ENCODE measurements around the gene FGD6.
A peak's percentile ranks its signal among the peaks of the same experiment; 100 is the strongest.
"Not testable (repeated sequence)": the region's sequence is repeated elsewhere in the genome, so short reads cannot be mapped to it uniquely, and the experiment has no call there.

Gene FGD6

DNA sequence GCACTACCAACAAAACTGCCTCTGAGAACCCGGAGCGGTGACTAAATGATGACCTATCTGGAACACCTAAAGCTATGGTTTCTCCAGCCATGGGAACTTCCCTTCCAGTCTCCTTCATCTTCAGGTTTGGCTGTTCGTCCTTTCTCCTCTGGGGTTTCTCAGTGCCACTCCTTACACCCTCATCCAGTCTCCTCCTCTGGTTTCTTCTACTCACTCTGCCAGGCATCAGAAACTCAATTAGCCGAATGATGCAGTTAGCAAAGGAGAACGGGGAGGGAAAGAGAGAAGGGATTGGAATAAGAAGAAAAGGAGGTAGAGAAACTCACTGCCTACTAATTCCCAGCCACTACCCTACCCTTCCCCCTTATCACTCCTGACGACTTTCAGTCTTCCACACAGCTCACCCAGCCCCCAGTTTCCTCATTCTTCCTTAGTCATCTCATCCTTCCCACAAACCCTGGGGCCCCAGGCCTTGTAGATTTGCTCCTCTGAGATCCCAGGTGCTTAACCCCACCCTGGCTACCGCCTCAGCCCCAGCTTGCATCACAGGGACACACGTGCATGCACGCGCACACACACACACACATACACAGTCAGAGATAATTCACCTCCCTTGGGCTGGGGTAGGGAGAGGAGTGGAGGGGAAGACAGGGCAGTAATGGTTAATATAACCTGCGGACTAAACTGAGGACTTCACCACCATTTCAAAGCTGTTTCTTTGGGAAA lies 13.0 kb downstream of the FGD6 start:
- no peak for DNase-seq

DNA sequence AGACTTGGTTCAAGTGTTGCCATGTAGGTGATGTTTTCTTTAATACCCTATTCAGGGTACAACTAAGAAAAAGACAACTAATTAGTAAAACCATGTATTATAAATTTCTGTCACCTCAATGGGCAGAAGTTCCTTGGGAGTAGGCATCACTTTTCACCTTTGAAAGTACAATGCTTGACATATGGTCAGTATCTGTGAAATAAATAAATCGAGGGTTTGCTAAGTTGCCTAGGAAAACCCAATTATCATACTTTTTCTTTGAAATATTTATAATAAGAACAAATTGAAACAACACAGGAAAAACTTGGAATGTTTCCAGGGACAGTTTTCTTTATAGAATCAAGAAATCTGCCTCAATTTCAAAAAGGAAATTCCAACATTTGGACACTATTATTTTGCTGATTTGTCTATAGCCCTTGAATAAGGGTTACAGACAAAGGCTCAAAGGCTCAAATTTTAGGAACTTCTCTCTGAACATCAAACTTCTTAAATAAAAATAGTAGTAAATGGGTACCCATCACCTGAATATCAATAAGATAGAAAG lies 13.7 kb downstream of the FGD6 start:
- DNase-seq = no peak

DNA sequence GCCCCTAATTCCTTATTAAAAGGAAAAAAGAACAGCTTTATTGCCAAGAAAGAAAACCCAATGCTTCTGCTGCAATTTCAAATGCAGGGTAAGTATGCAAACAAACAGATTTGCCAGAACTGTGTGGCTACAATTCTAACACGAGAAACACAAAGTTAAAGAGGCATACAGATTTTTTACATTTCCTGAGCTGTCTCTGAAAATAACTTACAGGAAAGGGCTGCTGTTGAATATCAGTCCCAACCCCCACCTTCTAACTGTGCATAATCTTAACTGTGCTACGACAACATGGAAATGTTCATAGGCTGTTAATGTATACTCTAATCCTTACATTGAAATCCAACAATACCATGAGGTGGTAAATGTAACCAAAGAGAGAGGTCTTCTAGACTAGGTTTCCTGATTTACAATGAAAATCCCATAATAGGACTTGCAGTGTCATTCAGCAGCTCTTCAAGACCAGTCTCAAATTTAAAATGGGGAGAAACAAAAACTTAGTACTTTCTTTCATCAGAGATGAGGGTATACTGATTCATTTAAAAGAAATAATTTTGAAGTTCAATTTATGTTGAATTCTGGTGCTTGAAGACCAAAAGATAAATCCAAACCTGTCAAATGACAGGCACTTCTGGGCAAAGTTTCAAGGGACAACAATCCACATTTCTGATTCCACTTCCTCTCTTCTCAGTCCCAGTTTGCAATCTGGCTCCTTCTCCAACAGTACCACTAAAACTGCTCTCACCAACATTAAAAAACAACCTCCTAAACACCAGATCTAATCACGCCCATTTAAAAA lies 14.4 kb downstream of the FGD6 start:
- DNase-seq = peak; percentile 29

DNA sequence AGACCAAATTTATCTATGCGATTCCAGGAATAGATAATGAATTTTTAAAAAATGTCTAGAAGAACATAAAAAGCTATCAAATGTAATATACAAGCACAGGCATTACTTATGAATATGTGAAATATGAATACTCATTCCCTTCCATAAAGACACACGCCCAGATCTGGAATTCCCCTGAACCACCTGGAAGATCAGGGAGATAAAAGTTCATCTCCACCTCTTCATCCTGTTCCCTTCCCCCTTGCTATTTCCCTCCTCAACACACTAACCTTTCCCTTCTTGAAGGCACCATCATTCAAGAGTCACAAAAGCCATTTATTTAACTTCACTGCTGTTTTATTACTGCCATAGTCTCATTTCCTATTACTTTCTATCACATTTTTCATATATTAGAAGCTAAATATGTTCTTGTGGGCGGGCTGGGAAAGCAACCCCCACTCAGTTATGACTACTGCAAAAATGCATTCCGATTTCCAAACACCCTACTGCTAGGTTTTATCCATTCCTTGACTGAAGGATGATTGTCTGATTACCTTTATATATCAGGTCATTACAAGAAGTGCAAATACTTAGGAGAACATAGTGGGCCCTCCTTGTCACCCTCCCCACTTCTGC lies 16.1 kb downstream of the FGD6 start:
- no peak for DNase-seq

DNA sequence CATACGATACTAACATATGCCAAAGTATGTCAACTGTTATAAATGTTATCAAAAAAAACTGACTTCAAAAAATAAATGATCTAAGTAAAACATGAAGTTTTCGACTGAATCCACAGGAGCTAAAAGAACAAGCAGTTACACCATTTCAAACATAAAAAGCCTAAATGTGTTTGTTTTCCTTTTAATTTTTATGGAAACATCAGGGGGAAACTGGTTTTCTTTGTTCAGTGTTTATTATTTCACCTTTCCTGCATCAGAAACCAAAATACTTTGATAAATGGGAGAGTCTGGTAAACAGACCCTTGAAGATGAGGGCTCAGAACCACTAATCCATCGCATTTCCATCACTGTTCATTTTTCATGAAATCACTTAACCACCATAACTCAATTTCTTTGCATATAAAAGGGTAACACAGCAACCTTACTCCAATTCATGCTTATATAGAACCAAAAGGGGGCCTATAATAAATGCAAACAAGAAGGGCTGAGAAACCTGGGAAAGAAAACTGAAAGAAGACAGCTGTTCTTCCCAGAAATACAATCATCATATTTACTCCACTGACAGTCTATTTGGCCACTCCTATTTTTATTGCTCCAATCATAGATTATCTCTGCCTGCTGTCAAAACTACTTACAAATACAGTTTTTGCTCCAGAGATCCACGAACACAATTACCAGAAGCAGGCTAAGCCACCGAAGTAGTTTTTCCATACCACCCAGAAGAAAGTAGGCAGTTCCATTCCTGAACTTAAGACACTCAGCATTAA lies 17.0 kb downstream of the FGD6 start:
- DNase-seq = no peak

DNA sequence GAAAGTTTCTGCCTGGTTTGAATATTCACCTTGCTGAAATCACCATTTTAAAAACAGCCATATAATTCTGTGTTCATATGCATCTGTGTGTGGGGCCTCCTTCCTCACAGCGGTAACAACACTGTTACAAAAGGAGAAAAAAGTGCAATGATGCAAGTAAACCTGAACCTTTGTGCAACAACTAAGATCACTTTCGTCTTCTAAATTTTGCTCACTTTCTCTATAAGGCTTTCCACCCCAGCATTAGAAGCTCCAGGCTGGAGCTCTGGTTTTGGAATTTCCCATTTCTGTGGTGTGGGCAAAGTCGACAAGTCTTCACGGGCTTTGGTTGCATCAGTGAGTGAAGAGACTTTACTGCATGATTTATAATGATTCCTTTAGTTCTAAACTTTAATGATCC lies 18.4 kb downstream of the FGD6 start:
- no peak for DNase-seq

DNA sequence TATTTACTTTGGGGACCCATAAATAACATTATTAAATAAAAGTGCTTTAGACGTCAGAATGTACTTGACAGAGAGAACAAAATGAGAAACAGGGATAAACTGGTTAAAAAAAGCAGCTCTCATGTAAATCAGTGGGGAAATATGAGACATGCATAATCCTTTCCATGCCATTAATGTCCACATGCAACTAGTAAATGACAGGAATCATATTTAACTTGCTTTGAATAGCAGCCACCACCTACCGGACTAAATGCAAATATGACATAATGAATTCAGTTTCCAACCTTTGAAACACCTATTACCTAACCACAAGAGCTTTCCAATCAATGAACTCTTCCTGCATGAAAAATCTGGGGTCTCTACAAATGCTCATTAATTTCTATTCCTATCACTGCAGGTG lies 19.6 kb downstream of the FGD6 start:
- DNase-seq = no peak

DNA sequence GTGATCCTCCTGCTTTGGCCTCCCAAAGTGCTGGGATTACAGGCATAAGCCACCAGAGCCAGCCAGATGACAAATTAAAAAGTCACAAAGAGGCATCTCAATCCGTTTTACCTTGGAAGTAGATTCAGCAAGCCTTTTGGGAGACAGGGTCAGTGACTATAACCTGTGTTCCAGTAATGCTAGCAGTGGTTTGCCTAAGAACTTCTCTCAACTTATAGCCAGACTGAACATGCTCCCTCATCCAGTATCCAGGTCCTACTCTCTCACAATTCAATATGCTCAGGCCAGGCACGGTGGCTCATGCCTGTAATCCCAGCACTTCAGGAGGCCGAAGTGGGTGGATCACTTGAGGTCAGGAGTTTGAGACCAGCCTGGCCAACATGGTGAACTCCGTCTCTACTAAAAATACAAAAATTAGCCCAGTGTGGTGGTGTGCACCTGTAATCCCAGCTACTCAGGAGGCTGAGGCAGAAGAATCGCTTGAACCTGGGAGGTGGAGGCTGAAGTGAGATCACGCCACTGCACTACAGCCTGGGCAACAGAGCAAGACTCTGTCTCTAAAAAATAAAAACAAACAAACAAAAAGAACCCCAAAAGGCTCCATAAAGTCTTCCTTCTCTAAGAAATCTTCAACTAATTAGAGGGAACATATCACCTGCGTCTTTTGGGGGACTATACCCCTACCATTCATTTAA lies 20.2 kb downstream of the FGD6 start:
- not testable (repeated sequence) for DNase-seq

DNA sequence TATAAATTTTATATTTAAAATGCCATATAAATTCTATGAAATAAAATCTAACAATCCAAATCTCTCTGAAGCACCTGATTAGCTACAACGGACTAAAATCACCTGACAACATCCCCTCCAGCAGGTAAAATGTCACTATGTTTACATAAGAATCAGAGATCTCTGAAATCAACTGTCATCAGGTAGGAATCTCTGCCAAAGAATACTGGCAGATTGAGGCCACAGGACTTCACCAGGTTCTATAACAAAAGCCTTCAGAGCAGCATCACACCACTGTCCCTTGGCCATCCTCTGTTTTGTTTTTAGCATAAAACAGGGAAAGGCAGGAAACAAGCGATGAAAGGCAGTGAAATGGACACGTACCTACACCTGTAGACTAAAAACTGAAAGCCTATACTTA lies 22.1 kb downstream of the FGD6 start:
- no peak for DNase-seq

DNA sequence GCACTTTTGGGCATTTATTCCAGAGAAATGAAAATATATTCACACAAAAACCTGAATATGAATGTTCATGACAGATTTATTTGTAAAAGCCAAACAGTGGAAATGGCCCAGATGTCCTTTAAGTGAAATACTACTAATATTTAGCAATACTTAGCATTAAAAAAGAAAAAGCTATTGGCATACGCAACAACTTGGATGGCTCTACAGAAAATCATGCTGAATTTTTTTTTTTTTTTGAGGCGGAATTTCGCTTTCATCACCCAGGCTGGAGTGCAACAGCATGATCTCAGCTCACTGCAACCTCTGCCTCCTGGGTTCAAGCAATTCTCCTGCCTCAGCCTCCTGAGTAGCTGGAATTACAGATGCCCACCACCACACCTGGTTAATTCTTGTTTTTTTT lies 24.1 kb downstream of the FGD6 start:
- no peak for DNase-seq

DNA sequence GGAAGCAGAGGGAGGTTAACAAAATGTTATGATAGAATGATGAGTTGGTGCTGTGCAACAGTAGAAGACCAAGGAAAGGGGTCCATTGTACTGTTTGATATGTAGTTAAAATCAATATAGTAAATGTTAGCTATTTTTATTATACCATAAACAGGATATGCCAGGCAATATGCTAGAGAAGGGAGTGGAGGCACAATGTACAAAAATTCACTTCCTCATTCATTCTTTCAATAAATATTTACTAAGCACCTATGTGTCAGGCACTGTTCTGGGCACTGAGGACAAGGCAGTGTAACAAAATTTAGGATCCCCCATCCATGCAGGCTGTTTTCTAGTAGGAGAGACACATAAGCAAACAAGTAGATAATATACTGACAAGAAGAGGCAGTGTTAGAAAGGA lies 25.0 kb downstream of the FGD6 start:
- no peak for DNase-seq

DNA sequence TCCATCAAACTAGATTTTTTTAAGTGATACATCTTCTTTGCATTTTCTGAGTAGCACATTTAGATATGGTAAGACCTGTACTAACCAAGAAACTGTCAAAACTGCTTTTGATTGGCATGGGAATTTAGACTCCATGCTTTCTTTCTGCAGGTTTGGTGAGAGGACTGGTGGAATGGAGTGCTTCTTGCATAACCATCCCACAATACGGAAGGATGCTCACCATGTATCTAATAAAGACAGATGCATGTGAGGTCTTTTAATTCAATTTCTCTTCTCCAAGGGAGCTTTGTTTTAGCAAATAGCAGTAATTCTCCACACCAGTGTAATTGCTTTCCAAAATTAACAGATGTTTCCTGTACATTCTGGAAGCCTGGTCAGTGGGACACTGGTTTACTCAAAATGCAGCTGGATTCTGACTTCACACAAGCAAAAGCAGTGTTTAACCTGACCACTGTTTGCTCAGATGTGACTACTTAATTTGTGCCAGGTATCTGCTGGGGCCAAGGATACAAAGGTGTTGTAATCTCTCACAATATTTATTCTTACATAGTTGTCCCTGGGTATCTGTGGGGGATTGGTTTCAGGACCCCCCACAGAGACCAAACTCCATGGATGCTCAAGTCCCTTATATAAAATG lies 26.1 kb downstream of the FGD6 start:
- DNase-seq = no peak

DNA sequence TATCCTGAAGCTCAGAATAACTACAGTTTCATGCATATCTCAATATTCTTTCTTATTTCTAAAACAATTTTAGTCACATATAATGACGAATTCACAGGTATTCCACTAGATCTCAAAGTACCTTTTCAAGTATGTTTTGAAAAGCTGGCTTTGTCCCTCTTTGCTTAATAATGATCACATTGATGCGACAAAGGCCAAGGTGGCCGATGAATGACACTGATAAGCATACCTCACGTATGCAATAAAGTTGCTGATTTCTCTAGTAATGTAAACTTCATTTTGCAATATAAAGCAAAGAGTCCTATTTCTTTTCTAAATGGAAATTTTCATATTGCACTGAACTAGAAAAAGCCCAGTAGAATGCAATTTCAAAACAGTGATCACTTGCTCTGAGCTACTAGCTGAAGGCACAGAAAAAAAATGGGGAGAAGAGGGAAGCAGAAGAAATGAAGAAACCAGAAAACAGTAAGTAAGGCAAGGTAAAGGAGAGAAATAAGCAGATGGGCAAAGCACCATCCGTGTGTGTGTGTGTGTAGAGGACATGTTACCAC lies 29.3 kb downstream of the FGD6 start:
- no peak for DNase-seq

DNA sequence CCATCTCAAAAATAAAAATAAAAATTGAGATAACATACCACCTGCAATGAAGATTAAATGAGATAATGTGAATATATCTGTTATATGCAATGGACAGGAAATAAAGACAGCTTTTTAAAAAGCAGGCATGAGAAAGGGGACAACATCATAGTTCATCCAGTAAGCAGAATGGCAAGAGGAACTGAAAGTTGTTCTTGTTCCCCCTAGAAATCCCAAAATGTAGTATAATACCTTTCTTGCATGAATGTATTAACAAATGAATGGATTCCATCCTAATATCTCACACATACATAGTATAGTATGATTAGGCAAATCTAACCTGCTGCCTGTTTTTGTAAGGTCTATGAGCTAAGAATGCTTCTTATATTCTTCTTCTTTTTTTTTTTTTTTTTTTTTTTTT lies 31.4 kb downstream of the FGD6 start:
- DNase-seq = no peak

DNA sequence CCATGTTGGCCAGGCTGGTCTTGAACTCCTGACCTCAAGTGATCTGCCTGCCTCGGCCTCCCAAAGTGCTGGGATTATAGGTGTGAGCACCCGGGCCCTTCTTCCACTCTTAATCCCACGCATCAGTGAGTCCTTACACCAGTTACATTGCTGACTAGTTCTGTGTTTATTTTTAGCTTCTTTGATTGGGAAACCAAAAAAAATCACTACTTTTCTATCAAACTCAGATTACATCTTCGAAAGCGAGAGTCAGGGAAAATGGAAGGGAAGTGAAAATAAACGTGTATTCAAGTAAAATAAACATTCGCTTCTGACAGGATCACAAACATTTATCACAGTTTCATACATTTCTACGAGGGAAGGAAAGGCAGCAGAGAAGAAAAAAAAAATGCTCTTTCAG lies 32.2 kb downstream of the FGD6 start:
- DNase-seq = no peak

DNA sequence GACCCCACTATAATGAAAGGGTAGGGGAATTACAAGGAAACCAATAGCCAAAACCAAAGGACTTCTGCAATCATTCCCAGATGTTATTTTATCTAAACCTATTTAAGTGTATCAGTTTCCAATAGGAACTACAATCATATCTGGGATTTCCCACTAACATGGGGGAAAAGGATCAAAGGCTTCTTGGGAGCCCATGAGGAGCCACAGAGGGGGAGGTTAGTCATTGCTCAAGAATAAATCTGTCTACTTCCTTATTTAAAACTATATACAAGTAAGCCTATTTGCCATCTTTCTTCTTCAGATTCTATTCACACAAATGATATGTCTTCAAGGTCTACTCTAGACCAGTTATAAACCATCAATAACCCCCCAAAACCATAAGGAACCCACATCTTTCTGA lies 33.1 kb downstream of the FGD6 start:
- no peak for DNase-seq

DNA sequence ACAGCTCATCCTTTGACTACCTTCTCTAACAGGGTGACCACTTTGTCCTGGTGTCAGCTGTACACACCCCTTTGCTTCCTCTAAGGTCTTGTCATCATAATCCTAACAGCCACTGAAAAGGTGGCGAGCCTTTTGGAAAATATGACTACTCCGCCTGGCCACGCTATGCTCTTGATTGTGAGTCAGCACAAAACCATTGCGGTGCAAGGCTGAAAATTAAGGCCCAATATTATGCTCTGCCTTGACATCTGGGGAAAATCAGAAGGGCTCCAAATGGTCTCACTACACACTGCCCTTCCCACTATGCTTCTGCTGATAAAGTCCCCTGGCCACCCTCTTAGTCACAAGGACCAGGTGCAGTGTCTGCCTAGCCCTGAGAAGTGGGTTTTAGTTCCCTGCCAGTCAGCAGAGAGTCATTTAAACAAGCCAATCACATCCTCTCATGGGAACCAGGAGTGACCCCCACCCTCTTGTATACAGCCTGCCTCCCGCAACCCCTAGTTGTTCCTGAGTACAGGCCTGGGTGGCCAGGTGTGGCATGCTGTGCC lies 34.3 kb downstream of the FGD6 start:
- no peak for DNase-seq

DNA sequence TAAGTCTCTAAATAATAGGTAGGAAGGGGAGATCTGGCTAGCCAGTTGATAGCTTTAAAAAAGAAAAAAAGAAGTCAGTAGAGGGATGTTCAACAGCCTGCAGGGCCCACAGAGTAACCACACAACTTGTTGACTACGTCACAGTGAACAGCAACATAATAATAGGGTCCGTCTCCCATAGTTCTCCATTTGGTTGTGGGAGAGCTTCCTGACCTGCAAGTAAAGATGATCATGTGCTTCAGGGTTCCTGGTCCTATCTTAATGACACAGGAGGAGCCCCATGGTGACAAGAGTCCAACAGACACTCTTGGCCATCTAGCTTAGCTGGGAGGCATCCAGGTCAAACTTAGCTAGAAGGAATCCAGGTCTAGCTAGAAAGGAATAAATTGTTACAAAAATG lies 36.2 kb downstream of the FGD6 start:
- DNase-seq = no peak

DNA sequence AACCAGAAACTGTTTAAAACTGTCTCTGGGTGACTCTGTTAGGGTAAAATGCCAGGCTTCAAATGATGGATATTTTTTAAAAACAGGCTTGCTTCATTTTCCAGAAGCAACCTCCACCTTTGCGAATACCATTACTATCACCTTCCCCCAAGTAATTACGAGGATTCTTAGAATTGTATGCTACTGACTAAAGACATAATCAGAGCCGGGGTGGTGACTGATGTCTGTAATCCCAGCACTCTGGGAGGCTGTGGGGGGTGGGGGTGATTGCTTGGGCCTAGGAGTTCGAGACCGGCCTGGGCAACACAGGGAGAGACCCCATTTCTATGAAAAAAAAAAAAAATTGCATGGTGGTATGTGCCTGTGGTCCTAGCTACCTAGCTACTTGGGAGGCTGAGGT lies 38.3 kb downstream of the FGD6 start:
- DNase-seq = no peak

DNA sequence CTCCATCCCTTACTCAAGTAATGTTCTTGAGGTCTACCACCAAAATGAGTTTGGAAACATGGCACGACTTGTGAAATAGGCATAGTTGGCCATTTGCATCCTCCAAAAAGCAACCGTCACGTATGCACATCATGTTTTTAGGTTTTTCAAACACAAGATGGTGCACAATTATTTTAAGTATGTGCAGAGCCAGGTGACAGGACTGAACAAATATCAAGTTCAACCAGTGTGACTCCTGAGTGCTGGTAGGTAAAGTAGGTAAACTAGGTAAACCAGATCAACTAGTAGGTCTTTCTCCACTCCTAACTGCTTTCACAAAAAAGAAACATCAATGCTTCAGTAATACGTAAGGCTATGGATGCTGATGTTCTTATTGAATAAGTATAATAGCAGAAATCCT lies 39.1 kb downstream of the FGD6 start:
- no peak for DNase-seq

DNA sequence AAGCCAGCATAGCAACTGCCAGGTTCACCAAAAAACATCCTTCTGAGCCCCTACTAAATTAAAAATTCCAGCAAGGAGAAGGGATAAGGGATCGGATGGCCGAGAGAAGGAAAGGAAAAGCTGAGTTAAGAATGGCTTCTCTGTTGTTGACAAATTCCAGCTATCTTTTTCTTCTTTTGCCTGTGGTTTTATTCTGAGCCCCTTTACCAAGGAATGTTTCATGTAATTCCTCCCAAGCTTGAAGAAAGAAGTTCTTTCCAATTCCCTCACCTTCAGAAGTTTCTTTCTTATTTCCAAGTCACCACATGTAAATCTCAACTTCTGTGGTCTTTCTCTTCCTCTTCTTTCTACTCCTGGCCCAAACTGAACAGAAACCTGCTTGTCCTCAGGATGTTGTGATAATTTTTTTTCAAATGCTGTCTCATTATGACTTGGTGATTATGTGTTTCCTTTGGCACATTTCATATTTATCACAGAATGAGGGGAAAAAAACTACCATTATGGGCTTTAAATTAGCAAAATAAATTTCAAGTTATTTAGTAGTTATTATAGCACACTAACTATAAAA lies 40.0 kb downstream of the FGD6 start:
- DNase-seq = no peak
